ENCODE data around the gene ENTPD1.

DNA sequence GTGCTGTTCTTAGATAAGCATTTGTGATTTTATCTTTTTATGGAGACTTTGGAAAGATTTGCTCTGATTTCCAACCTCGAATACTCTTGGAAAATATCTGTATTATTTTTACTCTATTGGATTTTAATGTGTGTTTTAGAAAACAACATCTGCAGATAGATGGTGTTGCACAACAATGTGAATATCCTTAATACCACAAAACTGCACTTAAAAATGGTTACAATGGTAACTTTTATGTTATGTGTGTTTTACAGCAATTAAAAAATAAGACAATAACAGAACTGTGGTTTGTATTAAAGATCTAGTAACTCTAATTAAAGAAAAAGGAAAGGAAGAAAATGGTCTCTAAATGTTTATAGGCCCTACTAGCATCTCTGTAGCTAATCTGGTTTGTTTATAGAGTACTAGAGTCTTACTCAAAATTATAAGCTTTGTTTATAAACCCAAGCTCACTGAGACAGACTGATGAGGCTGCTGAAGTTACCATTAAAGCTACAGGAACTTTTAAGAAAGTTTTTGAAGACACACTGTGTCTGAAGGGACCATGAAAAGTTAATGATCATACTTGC lies 77.2 kb downstream of the ENTPD1 start:
- TF ChIP-seq EZH2phosphoT487 (IDR thresholded peaks at IDR 0.05; ENCODE audit: insufficient read depth, low read depth) (no peak), EZH2 (IDR thresholded peaks at IDR 0.05; ENCODE audit: insufficient read depth, poor library complexity, severe bottlenecking) (no peak)
